Osteoblast (primary cell): Measurements from ENCODE around the gene LOXHD1. TPM values are rescaled to one million over a fixed set of nuclear protein-coding genes. Genes with fewer than 3 reads are reported as not detected.

ENCODE experiments used
- DNase-seq: peaks from one replicate; pipeline ENCODE4 v3.0.0; 2011; ENCODE audit warnings: low spot score, mixed read lengths; ENCODE audit not compliant: insufficient read length; ENCODE audit errors: missing footprints
- H2AFZ ChIP-seq: 2 replicates; pipeline ENCODE4 v1.6.0; 2011; ENCODE audit warnings: mild to moderate bottlenecking, low read length
- H3K27ac ChIP-seq: 2 replicates; pipeline ENCODE4 v1.5.1; 2011; ENCODE audit warnings: mild to moderate bottlenecking, low read depth, low read length, moderate library complexity
- H3K27me3 ChIP-seq: 2 replicates; pipeline ENCODE4 v1.6.0; 2012; ENCODE audit warnings: mild to moderate bottlenecking, control low read depth, inconsistent platforms, low read length, moderate library complexity; ENCODE audit not compliant: insufficient read depth
- H3K36me3 ChIP-seq: 2 replicates; pipeline ENCODE4 v1.5.1; 2011; ENCODE audit warnings: mild to moderate bottlenecking, low read length, control low read depth, moderate library complexity; ENCODE audit not compliant: insufficient read depth
- H3K4me1 ChIP-seq: 2 replicates; pipeline ENCODE4 v1.5.1; 2011; ENCODE audit warnings: mild to moderate bottlenecking, low read length, control low read depth, moderate library complexity; ENCODE audit not compliant: insufficient read depth
- H3K4me2 ChIP-seq: 2 replicates; pipeline ENCODE4 v1.6.0; 2011; ENCODE audit warnings: mild to moderate bottlenecking, low read length; ENCODE audit not compliant: insufficient read depth
- H3K4me3 ChIP-seq: fragments of 200-600 bp; sonication (generic); 3 replicates; pipeline ENCODE4 v1.5.1; 2012; ENCODE audit warnings: mild to moderate bottlenecking, low read length, inconsistent platforms; ENCODE audit not compliant: insufficient read depth
- H3K79me2 ChIP-seq: 2 replicates; pipeline ENCODE4 v1.6.0; 2012; ENCODE audit warnings: mild to moderate bottlenecking, low read length, control low read depth, inconsistent platforms; ENCODE audit not compliant: insufficient read depth
- H3K9me3 ChIP-seq: 2 replicates; pipeline ENCODE4 v1.5.1; 2011; ENCODE audit warnings: low read depth, low read length, control low read depth
- H4K20me1 ChIP-seq: 2 replicates; pipeline ENCODE4 v1.6.0; 2012; ENCODE audit warnings: mild to moderate bottlenecking, low read length, control low read depth; ENCODE audit not compliant: insufficient read depth
- CTCF ChIP-seq: IDR thresholded peaks from 2 replicates; pipeline ENCODE4 v1.5.1; 2011; ENCODE audit warnings: mild to moderate bottlenecking, low read depth, low read length, moderate library complexity; ENCODE audit errors: extremely low read depth
- total RNA-seq: library from RNA; depleted of rRNA; stranded (reverse); fragments of >200 nt; gene quantifications from 2 replicates; pipeline ENCODE4 v1.2.3, GENCODE V29; 2012

LOXHD1 gene
- total RNA-seq, 1 donor: not detected

GRCh38 chr18:46559296-46559695, 97.7 kb downstream of the LOXHD1 start:
- no peaks in the 10 kb centered on the region for H3K9me3 ChIP-seq
- H2AFZ ChIP-seq: no peak overlapping the region
- H3K4me1 ChIP-seq: no peaks in the 10 kb centered on the region
- no peak overlapping the region for H3K4me2 ChIP-seq
- H3K79me2 ChIP-seq: no peaks in the 10 kb centered on the region
- TF ChIP-seq CTCF: no peak
- no peaks in the 10 kb centered on the region for H3K36me3 ChIP-seq
- DNase-seq: no peak
- H3K27me3 ChIP-seq: no peaks in the 10 kb centered on the region
- H3K27ac ChIP-seq: no peak overlapping the region
- no peak overlapping the region for H3K4me3 ChIP-seq
- no peaks in the 10 kb centered on the region for H4K20me1 ChIP-seq

GRCh38 chr18:46556590-46557206, 100.3 kb downstream of the LOXHD1 start:
- H3K27me3 ChIP-seq: no peaks in the 10 kb centered on the region
- no peak overlapping the region for H3K4me2 ChIP-seq
- no peak overlapping the region for H3K27ac ChIP-seq
- H3K79me2 ChIP-seq: no peaks in the 10 kb centered on the region
- no peaks in the 10 kb centered on the region for H3K4me1 ChIP-seq
- no peaks in the 10 kb centered on the region for H4K20me1 ChIP-seq
- no peak overlapping the region for H3K4me3 ChIP-seq
- no peak for TF ChIP-seq CTCF
- H3K9me3 ChIP-seq: no peaks in the 10 kb centered on the region
- no peak for DNase-seq
- no peak overlapping the region for H2AFZ ChIP-seq
- H3K36me3 ChIP-seq: no peaks in the 10 kb centered on the region

GRCh38 chr18:46555724-46556123, 101.3 kb downstream of the LOXHD1 start:
- Histone ChIP-seq H4K20me1 (no peaks in the 10 kb centered on the region), H2AFZ (no peak overlapping the region), H3K36me3 (no peaks in the 10 kb centered on the region), H3K27ac (no peak overlapping the region), H3K79me2 (no peaks in the 10 kb centered on the region), H3K27me3 (no peaks in the 10 kb centered on the region), H3K4me2 (no peak overlapping the region), H3K4me1 (no peaks in the 10 kb centered on the region), H3K9me3 (no peaks in the 10 kb centered on the region), H3K4me3 (no peak overlapping the region)
- peak; percentile 32 for TF ChIP-seq CTCF
- no peak for DNase-seq

GRCh38 chr18:46555213-46555612, 101.8 kb downstream of the LOXHD1 start:
- H3K4me3 ChIP-seq: no peak overlapping the region
- DNase-seq: no peak
- H2AFZ ChIP-seq: no peak overlapping the region
- H3K27me3 ChIP-seq: no peaks in the 10 kb centered on the region
- TF ChIP-seq CTCF: no peak
- no peak overlapping the region for H3K4me2 ChIP-seq
- no peaks in the 10 kb centered on the region for H3K79me2 ChIP-seq
- H3K9me3 ChIP-seq: no peaks in the 10 kb centered on the region
- H3K4me1 ChIP-seq: no peaks in the 10 kb centered on the region
- H3K27ac ChIP-seq: no peak overlapping the region
- no peaks in the 10 kb centered on the region for H4K20me1 ChIP-seq
- no peaks in the 10 kb centered on the region for H3K36me3 ChIP-seq
